Measurements from ENCODE around the gene JADE2.
A peak's percentile ranks its signal among the peaks of the same experiment; 100 is the strongest.

- TF ChIP-seq POLR2A (IDR thresholded peaks at IDR 0.05) (peak in 1 of 2 donors; percentile 25), CTCF (IDR thresholded peaks at IDR 0.05) (peak in 4 of 12 donors; percentile 4 to 21 (median 13))
Observed at GRCh38 chr5:134524826-134525682, at the start of gene JADE2.

All from heart left ventricle (tissue), 13 donors.